Sigmoid colon (tissue), 4 donors: ENCODE data around the gene TBC1D8.

Source experiments
- CTCF ChIP-seq, 4 experiments: fragments of 450-650 bp in 3 of 4; fragments of 200-600 bp in 1 of 4; IDR thresholded peaks; one replicate each; pipeline ENCODE4 v1.5.1; 2016 to 2019; ENCODE audit warnings: antibody characterized with exemption in 4 of 4, mild to moderate bottlenecking in 3 of 4, moderate library complexity in 2 of 4
- POLR2AphosphoS5 ChIP-seq, 4 donors: sonication (generic); formaldehyde crosslinking; IDR thresholded peaks; one replicate each; pipeline ENCODE4 v1.6.1; 2017; ENCODE audit warnings: antibody characterized with exemption in 4 of 4

- TF ChIP-seq CTCF (IDR thresholded peaks at IDR 0.05) (no peak), POLR2AphosphoS5 (IDR thresholded peaks at IDR 0.05) (no peak)
These were observed 4.1 kb downstream of the TBC1D8 start for GRCh38 chr2:101147062-101147461.
